Stimulated activated CD4-positive, alpha-beta T cell treated with anti-CD3 and anti-CD28 coated beads, Interleukin-12 subunit alpha, Interleukin-12 subunit beta, amount 100 ng/mL, for 4 hours (primary cell): ENCODE results near the gene MADD.
"Not testable (repeated sequence)": the region's sequence is repeated elsewhere in the genome, so short reads cannot be mapped to it uniquely, and the experiment has no call there.

ENCODE experiments used
- DNase-seq: peaks from one replicate; pipeline ENCODE4 v3.0.0-alpha.2; 2020

The MADD gene

GRCh38 chr11:47326198-47326597 is 56.3 kb downstream of the MADD start:
- DNase-seq, result no peak

- no peak for DNase-seq
Observed at GRCh38 chr11:47327025-47327424, 57.1 kb downstream of the MADD start.

GRCh38 chr11:47327949-47328348 is 58.0 kb downstream of the MADD start:
- no peak for DNase-seq

GRCh38 chr11:47328449-47329390 is 58.8 kb downstream of the MADD start:
- DNase-seq, result no peak

GRCh38 chr11:47329431-47329986 is 59.6 kb downstream of the MADD start:
- no peak for DNase-seq

GRCh38 chr11:47329987-47330931 is 60.3 kb downstream of the MADD start:
- no peak for DNase-seq

- DNase-seq, result no peak
Observed at GRCh38 chr11:47331454-47332302, 61.7 kb downstream of the MADD start.

- no peak for DNase-seq
Observed at GRCh38 chr11:47332303-47332711, 62.4 kb downstream of the MADD start.

- no peak for DNase-seq
Observed at GRCh38 chr11:47332791-47333525, 63.0 kb downstream of the MADD start.

GRCh38 chr11:47333526-47333845 is 63.6 kb downstream of the MADD start:
- DNase-seq, result no peak

- no peak for DNase-seq
Observed at GRCh38 chr11:47333886-47334443, 64.0 kb downstream of the MADD start.

- not testable (repeated sequence) for DNase-seq
Observed at GRCh38 chr11:47334699-47335411, 64.9 kb downstream of the MADD start.

- DNase-seq, result no peak
Observed at GRCh38 chr11:47335733-47336132, 65.8 kb downstream of the MADD start.

- DNase-seq, result no peak
Observed at GRCh38 chr11:47336595-47336994, 66.7 kb downstream of the MADD start.

- DNase-seq, result no peak
Observed at GRCh38 chr11:47337229-47337924, 67.4 kb downstream of the MADD start.

- no peak for DNase-seq
Observed at GRCh38 chr11:47338396-47339241, 68.7 kb downstream of the MADD start.

GRCh38 chr11:47340010-47340409 is 70.1 kb downstream of the MADD start:
- no peak for DNase-seq

GRCh38 chr11:47340980-47341775 is 71.2 kb downstream of the MADD start:
- DNase-seq, result no peak
